OCI-LY7 (cell line): ENCODE measurements around the gene IRF2BP1. TPM values are rescaled to one million over a fixed set of nuclear protein-coding genes. Genes with fewer than 3 reads are reported as not detected.
A peak's percentile ranks its signal among the peaks of the same experiment; 100 is the strongest.

Source experiments
- BruUV-seq: library from RNA; stranded (reverse); fragments of 400-500 nt; replicated peaks from 2 replicates; lab custom pipeline; 2021; lab: Mats Ljungman, UMichigan
- CTCF ChIA-PET: fragments of 300-600 bp; sonication (Branson Sonifier 250); formaldehyde crosslinking; loops from one replicate; lab custom pipeline; 2022; ENCODE audit warnings: antibody characterized with exemption; ENCODE audit not compliant: unreplicated experiment; lab: Charles Lee
- POLR2A ChIA-PET: fragments of 300-600 bp; sonication (Branson Sonifier 250); formaldehyde crosslinking; loops from one replicate; lab custom pipeline; 2022; ENCODE audit warnings: antibody characterized with exemption; lab: Charles Lee
- DNase-seq: peaks from one replicate; pipeline ENCODE4 v3.0.0-alpha.2; 2015; ENCODE audit warnings: low spot score
- H2AFZ ChIP-seq: fragments of 200-600 bp; sonication (generic), shearing (Covaris generic); 2 replicates; pipeline ENCODE4 v1.6.1; 2014; ENCODE audit warnings: mild to moderate bottlenecking, antibody characterized with exemption, low read length, moderate library complexity
- H3K27ac ChIP-seq: fragments of 200-600 bp; sonication (generic); 2 replicates; pipeline ENCODE4 v1.5.1; 2014; ENCODE audit warnings: mixed run types, low read depth, mild to moderate bottlenecking, moderate library complexity, low read length, inconsistent platforms; ENCODE audit not compliant: poor library complexity, severe bottlenecking
- H3K36me3 ChIP-seq: fragments of 200-600 bp; sonication (generic); 2 replicates; pipeline ENCODE4 v1.6.1; 2014; ENCODE audit warnings: mild to moderate bottlenecking, antibody characterized with exemption, low read length, moderate library complexity, mixed read lengths; ENCODE audit not compliant: insufficient read depth
- H3K4me1 ChIP-seq: fragments of 200-600 bp; sonication (generic); 2 replicates; pipeline ENCODE4 v1.5.1; 2014; ENCODE audit warnings: mild to moderate bottlenecking, low read length; ENCODE audit not compliant: insufficient read depth, poor library complexity, severe bottlenecking
- H3K4me2 ChIP-seq: fragments of 200-600 bp; sonication (generic); 2 replicates; pipeline ENCODE4 v1.6.1; 2014; ENCODE audit warnings: mild to moderate bottlenecking, low read length
- H3K4me3 ChIP-seq: fragments of 200-600 bp; sonication (generic); 2 replicates; pipeline ENCODE4 v1.5.1; 2014; ENCODE audit warnings: mild to moderate bottlenecking, low read depth, low read length; ENCODE audit not compliant: poor library complexity, severe bottlenecking
- H3K79me2 ChIP-seq: fragments of 200-600 bp; sonication (generic); 2 replicates; pipeline ENCODE4 v1.6.1; 2016; ENCODE audit warnings: low read depth, mild to moderate bottlenecking, low read length, moderate library complexity, mixed read lengths; ENCODE audit not compliant: insufficient read depth
- H3K9me2 ChIP-seq: fragments of 200-600 bp; sonication (generic); 2 replicates; pipeline ENCODE4 v1.6.1; 2016; ENCODE audit warnings: mild to moderate bottlenecking, low read length, mixed read lengths; ENCODE audit not compliant: insufficient read depth
- H3K9me3 ChIP-seq: fragments of 200-600 bp; sonication (generic); 2 replicates; pipeline ENCODE4 v1.6.1; 2014; ENCODE audit warnings: mild to moderate bottlenecking, mixed run types, low read length, mixed read lengths
- H4K20me1 ChIP-seq: fragments of 200-600 bp; sonication (generic); 2 replicates; pipeline ENCODE4 v1.6.1; 2014; ENCODE audit warnings: mild to moderate bottlenecking, antibody characterized with exemption, low read length, moderate library complexity, mixed read lengths; ENCODE audit not compliant: insufficient read depth
- CTCF ChIP-seq: fragments of 200-600 bp; sonication (generic); conservative IDR thresholded peaks from 2 replicates; pipeline ENCODE4 v1.5.1; 2014; ENCODE audit warnings: mild to moderate bottlenecking, antibody characterized with exemption, low read length, moderate library complexity, mixed read lengths
- EZH2phosphoT487 ChIP-seq: fragments of 200-600 bp; sonication (generic); IDR thresholded peaks from 2 replicates; pipeline ENCODE4 v1.6.1; 2018; ENCODE audit warnings: low read depth, borderline replicate concordance, mild to moderate bottlenecking, mixed run types, antibody characterized with exemption, low read length, moderate library complexity, mixed read lengths
- intact Hi-C: fragments of 100-400 bp; cut with micrococcal nuclease; formaldehyde crosslinking; loops from one replicate; pipeline ENCODE4 v1.10.0; 2022; ENCODE audit not compliant: unreplicated experiment
- total RNA-seq, 2 experiments: library from RNA; depleted of rRNA in 1 of 2; stranded (reverse); fragments of >200 nt in 1 of 2; shearing (Covaris generic) in 1 of 2; gene quantifications; 2 replicates each; pipeline ENCODE4 v1.2.3, GENCODE V29; 2014 to 2022

Gene IRF2BP1
- total RNA-seq, 2 experiments from 2014 or later: 25.4 to 53.5 TPM

DNA sequence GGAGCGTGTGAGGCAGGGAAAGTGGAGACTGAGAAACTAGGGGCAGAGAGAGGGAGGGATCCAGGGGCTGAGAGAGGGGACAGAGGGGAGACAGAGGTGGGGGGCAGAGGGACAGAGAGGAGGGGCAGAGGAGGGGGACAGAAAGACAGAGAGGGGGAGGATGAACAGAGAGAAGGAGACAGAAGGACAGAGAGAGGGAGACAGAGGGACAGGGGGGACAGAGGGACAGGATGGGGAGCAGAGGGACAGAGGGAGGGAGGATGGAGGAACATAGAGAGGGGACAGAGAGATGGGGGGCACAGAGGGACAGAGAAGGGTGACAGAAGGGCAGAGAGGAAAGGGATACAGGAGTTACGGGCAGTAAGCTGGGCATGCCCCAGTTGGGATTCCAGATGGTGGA, 43.3 kb upstream of the IRF2BP1 start:
- Histone ChIP-seq H3K79me2 (no peaks in the 10 kb centered on the region), H3K4me1 (peaks cover 6% of the 10 kb centered on the region), H2AFZ (no peak overlapping the region), H3K9me2 (no peaks in the 10 kb centered on the region), H3K4me2 (no peak overlapping the region), H3K27ac (no peak overlapping the region), H4K20me1 (no peaks in the 10 kb centered on the region), H3K4me3 (no peak overlapping the region), H3K36me3 (no peaks in the 10 kb centered on the region), H3K9me3 (no peaks in the 10 kb centered on the region)
- intact Hi-C loops: loop anchor here (5.0 kb wide), 1 partner anchor 68 kb away; the partner anchor contains the start of gene CCDC61
- DNase-seq: no peak
- POLR2A ChIA-PET: no interaction called here
- CTCF ChIA-PET: no interaction called here
- TF ChIP-seq EZH2phosphoT487 (no peak), CTCF (no peak)
- BruUV-seq: no TSS peak

- H3K36me3 ChIP-seq: no peaks in the 10 kb centered on the region
- TF ChIP-seq EZH2phosphoT487 (no peak), CTCF (peak; percentile 44; the same call in 1 of the 2 replicates)
- POLR2A ChIA-PET: interaction anchor here (0.9 to 1.3 kb wide), 2 partner anchors 35 to 133 kb away, joined by 3 to 4 read pairs; no protein-coding TSS in a partner anchor
- CTCF ChIA-PET: no interaction called here
- no peaks in the 10 kb centered on the region for H4K20me1 ChIP-seq
- intact Hi-C loops: loop anchor here (2.0 to 5.0 kb wide), 2 partner anchors 25 to 70 kb away; partner anchors contain the start of genes CCDC61 and MYPOP
- H3K9me3 ChIP-seq: no peaks in the 10 kb centered on the region
- H3K79me2 ChIP-seq: no peaks in the 10 kb centered on the region
- H2AFZ ChIP-seq: peak overlapping the region; percentile 97
- H3K4me3 ChIP-seq: peak overlapping the region; percentile 67
- H3K4me1 ChIP-seq: peaks cover 6% of the 10 kb centered on the region
- peak overlapping the region; percentile 77 for H3K4me2 ChIP-seq
- peak; percentile 98 for DNase-seq
- H3K27ac ChIP-seq: peak overlapping the region; percentile 51
- no TSS peak for BruUV-seq
- no peaks in the 10 kb centered on the region for H3K9me2 ChIP-seq
Measured at GRCh38 chr19:45927565-45928261, 41.8 kb upstream of the IRF2BP1 start.

DNA sequence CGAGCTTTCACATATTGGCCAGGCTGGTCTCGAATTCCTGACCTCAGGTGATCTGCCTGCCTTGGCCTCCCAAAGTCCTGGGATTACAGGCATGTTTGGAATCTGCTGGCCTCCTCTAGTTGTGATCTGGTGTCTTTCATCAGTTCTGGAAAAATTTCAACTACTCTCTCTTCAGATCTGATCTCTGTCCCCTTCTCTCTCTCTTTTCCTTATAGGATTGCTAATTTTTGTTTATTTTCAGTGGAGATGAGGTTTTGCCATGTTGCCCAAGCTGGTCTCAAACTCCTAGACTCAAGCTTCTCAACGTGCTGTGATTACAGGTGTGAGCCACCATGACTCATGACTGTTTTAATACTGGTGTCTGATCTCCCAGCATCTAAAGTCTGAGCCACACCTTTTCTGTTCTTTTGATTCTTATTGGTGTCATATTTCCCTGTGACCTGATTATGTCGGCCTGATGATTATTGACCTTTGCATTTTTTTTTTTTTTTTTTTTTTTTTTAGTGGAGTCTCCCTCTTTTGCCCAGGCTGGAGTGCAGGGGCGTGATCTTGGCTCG, 39.0 kb upstream of the IRF2BP1 start:
- Histone ChIP-seq H3K27ac (no peak overlapping the region), H3K4me3 (no peak overlapping the region), H3K9me2 (no peaks in the 10 kb centered on the region), H3K4me2 (no peak overlapping the region), H3K9me3 (no peaks in the 10 kb centered on the region), H3K79me2 (no peaks in the 10 kb centered on the region), H3K36me3 (no peaks in the 10 kb centered on the region), H4K20me1 (no peaks in the 10 kb centered on the region), H3K4me1 (peaks cover 6% of the 10 kb centered on the region), H2AFZ (no peak overlapping the region)
- no TSS peak for BruUV-seq
- no peak for DNase-seq
- TF ChIP-seq EZH2phosphoT487: no peak
- no peak for TF ChIP-seq CTCF
- POLR2A ChIA-PET: no interaction called here
- CTCF ChIA-PET: no interaction called here
- intact Hi-C loops: loop anchor here (5.0 kb wide), 1 partner anchor 72 kb away; the partner anchor contains the start of gene CCDC61
